Eye (tissue), 1 donor: ENCODE results near the gene RAD51D.

Source experiments
- DNase-seq: peaks from one replicate; pipeline ENCODE4 v3.0.0-alpha.2; 2015

Gene RAD51D

DNA sequence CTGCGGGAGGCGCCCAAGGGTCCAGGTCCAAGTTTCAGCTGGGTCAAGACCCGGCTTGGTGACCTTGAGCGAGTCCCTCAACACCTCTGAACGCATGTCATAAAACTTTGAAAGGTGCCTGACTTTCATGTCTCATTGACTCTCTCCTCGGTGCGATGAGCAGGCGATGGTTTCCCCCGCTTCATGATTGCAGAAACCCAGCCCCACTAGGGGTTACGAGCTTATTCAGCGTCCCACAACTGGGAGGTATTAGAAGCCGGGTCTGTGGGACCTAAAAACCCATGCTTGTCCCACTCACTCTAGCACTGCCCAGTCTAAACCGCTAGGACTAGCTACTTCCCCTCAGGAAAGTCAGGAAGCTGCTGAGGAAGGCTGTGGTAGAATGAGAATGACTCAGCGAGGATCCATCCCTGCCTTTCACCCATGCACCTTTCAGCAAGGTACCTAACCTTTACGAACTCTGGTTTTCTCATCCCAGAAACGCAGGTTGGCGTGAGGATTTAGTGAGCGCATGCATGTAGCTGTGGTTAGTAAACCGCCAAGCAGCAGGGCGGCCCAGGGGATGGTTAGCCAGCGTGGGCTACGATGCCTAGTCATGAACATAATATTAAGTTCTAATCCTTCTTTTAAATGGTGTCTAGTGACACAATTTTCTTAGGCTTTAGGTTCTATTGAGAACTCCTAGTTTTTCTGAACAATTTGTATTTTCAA lies 29.9 kb downstream of the RAD51D start:
- no peak for DNase-seq

- DNase-seq = peak; percentile 95
Observed at GRCh38 chr17:35088881-35089585, 30.6 kb downstream of the RAD51D start.

GRCh38 chr17:35088356-35088880 lies 31.2 kb downstream of the RAD51D start:
- DNase-seq = peak; percentile 84

DNA sequence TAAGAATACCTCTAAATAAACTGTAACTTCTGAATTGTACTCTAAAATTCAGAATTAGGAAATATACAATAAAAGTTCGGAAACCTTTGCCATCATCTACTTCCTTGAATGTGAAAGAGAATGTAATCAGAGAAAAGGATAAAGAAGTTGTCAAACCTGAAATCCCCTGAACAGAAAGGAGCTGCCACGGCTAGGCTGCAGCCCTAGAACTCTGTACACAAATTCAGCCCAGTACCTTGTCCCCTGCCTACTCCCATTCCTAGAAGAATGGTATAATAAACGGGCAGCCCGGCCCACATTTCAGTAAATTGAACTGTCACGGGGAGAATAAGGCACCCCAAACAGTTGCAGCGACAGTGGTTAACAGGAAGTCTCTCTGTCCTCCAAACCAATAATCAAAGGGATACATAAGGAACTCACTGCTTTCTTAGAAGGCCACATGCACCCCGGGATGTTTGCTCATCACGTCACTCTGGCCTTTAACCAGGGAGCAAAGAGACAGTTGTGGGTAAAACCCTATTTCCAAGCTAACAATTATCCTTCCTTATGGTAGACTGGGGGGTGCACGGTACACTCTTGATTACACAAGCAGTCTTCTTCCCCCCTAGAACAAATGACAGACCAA lies 31.8 kb downstream of the RAD51D start:
- no peak for DNase-seq

GRCh38 chr17:35086931-35087573 lies 32.6 kb downstream of the RAD51D start:
- no peak for DNase-seq

GRCh38 chr17:35086164-35086563 lies 33.5 kb downstream of the RAD51D start:
- DNase-seq = no peak

GRCh38 chr17:35084987-35085386 lies 34.7 kb downstream of the RAD51D start:
- DNase-seq = no peak

DNA sequence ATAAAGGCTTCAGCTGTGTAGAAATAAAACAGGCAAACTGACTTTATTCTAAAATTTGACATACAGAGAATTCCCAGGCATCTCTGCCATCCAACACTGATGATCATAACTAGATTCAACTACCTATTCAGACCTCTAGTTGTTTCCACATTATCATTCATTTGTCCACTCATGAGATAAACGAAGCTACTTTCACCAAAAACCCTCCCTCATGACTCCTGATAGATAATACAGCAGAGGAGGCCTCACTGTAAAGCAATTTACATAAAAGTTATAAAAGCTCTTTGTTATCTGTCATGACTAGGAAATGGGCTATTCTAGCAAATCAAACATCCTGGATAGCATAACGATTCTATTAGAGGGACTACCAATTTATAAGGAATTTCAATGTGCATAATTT lies 36.6 kb downstream of the RAD51D start:
- no peak for DNase-seq

- no peak for DNase-seq
Observed at GRCh38 chr17:35082073-35082657, 37.5 kb downstream of the RAD51D start.

GRCh38 chr17:35081638-35082037 lies 38.0 kb downstream of the RAD51D start:
- DNase-seq = no peak

- DNase-seq = no peak
Observed at GRCh38 chr17:35080536-35080935, 39.1 kb downstream of the RAD51D start.

DNA sequence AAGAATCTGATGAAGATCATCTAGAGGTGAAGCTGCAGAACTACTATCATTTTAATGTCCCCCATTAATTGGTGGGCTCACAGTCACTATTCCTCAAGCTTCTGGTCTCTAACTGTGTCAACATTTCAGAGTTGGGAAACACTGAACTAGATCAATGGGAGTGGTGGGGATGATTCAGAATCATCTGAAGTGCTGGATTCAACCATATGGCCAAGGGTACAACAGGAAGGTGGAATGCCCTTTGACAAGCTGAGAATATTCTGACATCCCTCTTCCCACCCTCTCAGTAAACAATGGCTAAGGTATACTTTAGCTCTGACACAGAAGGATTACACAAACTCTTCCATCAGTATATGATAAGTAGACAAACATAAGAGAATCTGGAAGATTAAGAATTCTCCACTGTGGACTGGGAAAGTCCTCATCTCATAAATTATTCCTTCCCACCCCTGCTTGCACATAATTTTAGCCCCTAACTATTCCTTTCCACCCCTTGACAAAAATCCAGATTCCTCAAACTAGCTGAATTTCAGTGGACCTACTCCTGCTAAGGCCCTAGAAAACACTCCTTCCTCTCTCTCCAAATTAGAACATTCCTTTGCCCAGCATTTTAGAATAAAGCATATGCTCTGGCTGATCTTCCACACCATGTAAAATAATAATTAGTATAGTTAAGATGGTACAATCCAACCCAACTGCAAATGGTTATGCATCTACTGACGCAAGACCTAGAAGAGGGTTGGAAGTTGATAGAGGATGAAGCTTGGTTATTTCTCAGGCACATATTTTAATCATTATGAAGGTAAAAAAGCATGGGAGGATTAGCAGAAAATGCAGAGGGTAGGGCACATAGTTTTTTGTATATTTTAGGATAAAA lies 39.9 kb downstream of the RAD51D start:
- no peak for DNase-seq

DNA sequence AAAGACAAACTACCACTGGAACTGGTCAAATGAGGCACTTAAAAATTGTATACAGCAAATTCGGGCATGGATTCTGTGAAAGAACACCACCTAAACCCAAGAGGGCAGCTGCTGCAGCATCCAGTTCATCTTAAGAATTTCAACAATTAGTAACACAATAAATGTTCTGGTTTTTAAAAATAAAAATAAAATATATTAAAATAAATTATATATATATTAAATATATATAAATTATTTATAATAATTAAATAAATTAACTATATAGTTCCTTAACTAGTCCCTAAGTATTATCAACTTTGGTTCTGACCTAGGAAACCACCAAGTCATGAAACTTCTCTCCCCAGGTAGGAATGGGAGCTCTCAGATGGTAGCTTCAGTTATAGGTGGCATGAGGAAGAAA lies 42.8 kb downstream of the RAD51D start:
- DNase-seq = no peak

DNA sequence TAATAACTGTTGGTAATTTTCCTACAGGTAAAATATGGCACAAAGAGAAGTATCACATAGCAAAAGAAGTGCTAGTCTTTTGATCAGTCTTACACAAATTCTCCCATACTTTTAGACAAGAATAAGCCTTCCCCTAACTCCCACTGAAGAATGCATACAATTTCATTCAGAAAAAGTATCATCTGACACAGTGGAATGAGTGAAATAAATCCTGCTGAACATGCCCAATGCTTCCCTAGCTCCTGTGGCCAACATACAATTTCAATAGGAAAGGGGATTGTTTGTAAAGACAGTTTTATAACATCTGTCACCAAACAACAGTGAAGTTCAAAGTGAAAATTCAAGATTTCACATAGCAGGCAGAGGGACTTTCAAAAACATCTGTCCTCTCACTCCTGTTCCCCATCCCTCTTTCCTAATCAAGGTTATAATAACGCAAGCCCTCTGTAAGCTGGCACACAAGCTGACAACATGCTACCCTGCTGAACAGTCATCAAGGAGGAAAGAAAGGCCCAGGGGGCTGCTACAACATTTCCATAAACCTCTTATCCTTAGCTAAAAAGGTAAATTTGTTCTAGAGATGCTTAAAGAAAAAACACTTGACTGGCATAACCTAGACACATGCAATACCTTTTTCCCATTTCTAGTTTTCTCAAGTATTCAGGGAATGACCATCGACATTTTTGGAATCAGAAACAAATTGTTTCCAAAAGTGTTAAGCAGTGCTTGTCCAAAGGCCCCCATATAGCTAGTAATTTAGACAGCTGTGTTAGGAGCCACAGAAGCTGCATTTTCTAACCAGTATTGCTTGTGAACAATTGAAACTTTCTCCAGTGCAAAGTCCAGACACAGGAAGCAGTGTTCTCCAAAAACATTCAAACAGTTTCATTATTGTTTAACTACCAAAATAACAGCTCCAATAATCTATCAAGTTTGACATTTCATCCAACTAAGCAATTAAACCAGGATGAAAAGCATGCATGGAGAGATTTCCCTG lies 44.7 kb downstream of the RAD51D start:
- DNase-seq = no peak

- DNase-seq = no peak
Observed at GRCh38 chr17:35073991-35074627, 45.6 kb downstream of the RAD51D start.

- DNase-seq = no peak
Observed at GRCh38 chr17:35073183-35073790, 46.4 kb downstream of the RAD51D start.

- no peak for DNase-seq
Observed at GRCh38 chr17:35069311-35069710, 50.3 kb downstream of the RAD51D start.

- DNase-seq = no peak
Observed at GRCh38 chr17:35068249-35068648, 51.4 kb downstream of the RAD51D start.

GRCh38 chr17:35065880-35066279 lies 53.8 kb downstream of the RAD51D start:
- no peak for DNase-seq
